Measurements from ENCODE around the gene CHN1.

CHN1 gene

DNA sequence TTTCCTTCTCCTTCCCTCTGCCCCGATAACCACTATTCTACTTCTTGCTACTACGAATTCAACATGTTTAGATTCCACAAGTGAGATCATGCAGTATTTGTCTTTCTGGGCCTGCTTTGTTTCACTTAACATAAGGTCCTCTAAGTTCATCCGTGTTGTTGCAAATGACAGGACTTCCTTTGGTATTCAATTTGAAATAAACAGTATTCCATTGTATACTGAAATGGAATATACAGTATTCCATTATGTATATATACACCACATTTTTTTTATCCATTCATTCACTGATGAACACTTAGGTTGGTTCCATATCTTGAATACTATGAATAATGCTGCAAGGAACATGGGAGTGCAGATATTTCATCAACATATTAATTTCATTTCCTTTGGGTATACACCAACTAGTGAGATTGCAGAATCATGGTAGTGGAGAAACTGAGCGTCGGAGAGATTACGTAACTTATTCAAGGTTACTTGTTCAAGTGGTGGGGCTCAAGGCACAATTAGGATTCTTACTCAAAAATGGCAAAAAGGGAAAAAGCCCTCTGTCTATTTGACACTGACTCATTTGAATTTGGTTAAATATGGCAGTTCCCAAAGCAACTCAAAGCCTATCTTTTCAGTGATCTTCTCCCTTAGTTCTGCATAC is 85.1 kb downstream of the CHN1 start:
- CTCF ChIA-PET, result interaction anchor here (1.6 kb wide), 1 partner anchor 149 kb away, joined by 4 read pairs; no protein-coding TSS in a partner anchor
- POLR2A ChIA-PET, result no interaction called here
- DNase-seq (ENCODE audit: low read depth, low spot score), result no peak
- no peak for TF ChIP-seq CTCF (IDR thresholded peaks at IDR 0.05; ENCODE audit: insufficient read depth, low read length, missing control alignments)
- H3K4me3 ChIP-seq (ENCODE audit: low read depth, low read length), result no peak overlapping the region

DNA sequence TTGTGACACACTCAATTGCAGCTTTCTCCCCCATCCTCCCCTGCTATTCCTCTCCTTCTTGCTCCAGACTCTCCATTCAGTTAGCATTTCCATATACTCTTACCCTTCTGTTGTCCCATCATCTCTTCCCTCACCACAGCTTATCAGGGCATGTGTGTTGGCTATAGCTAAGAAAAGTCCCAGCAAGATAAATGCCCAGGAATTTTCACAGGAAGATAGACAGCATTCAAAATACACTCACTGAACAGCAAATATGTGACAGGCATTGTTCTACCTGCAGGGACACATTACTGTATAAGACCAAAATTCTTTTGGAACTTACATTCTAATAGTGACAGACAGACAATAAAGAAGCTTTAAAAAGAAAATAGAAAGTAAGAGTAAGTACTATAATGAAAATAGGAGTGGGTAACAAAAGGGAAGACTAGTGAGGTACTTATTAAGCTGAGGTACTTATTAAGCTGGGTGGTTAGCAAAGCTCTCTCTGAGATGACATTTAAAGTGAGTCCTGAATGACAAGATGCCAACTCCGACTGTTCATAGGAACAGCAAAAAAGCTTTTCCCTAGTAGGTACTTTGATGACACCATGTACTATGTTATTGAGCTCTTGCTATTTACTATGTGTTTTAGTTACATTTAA is 86.2 kb downstream of the CHN1 start:
- POLR2A ChIA-PET, result no interaction called here
- CTCF ChIA-PET, result interaction anchor here (1.6 kb wide), 1 partner anchor 148 kb away, joined by 4 read pairs; no protein-coding TSS in a partner anchor
- H3K4me3 ChIP-seq (ENCODE audit: low read depth, low read length), result no peak overlapping the region
- TF ChIP-seq CTCF (IDR thresholded peaks at IDR 0.05; ENCODE audit: insufficient read depth, low read length, missing control alignments), result no peak
- DNase-seq (ENCODE audit: low read depth, low spot score), result no peak

DNA sequence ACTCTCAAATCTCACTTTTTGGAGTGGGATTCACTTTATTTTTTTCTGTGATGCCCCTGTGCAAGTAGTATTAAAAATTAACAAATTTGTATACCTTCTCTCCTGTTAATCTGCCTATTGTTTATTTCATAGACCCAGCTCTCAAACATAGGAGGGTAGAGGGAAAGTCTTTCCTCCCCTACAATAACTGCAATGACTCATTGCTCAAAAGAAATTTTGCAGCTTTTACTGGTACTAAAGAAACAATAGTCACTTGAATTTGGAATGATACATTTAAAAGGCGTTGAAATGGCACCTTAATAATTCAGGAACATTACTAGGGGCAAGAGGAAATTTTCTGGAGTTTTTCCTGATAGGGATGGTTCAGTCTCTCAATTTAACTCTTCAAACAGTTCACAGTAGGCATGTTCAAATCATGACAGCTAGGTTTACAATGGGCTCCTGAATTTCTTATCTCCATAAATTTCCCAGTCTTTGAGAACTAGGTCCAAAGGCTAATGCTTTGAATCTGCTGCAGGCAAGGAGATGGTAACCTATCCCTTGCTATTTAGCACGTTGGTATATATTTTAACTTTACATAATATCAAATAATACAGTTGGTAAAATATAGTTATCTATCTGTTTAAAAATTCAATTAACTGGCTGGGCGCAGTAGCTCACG is 88.8 kb downstream of the CHN1 start:
- no peak for TF ChIP-seq CTCF (IDR thresholded peaks at IDR 0.05; ENCODE audit: insufficient read depth, low read length, missing control alignments)
- no peak for DNase-seq (ENCODE audit: low read depth, low spot score)
- POLR2A ChIA-PET, result no interaction called here
- CTCF ChIA-PET, result interaction anchor here (0.8 to 1.4 kb wide), 2 partner anchors 13 to 68 kb away, joined by 3 read pairs; no protein-coding TSS in a partner anchor
- no peak overlapping the region for H3K4me3 ChIP-seq (ENCODE audit: low read depth, low read length)

DNA sequence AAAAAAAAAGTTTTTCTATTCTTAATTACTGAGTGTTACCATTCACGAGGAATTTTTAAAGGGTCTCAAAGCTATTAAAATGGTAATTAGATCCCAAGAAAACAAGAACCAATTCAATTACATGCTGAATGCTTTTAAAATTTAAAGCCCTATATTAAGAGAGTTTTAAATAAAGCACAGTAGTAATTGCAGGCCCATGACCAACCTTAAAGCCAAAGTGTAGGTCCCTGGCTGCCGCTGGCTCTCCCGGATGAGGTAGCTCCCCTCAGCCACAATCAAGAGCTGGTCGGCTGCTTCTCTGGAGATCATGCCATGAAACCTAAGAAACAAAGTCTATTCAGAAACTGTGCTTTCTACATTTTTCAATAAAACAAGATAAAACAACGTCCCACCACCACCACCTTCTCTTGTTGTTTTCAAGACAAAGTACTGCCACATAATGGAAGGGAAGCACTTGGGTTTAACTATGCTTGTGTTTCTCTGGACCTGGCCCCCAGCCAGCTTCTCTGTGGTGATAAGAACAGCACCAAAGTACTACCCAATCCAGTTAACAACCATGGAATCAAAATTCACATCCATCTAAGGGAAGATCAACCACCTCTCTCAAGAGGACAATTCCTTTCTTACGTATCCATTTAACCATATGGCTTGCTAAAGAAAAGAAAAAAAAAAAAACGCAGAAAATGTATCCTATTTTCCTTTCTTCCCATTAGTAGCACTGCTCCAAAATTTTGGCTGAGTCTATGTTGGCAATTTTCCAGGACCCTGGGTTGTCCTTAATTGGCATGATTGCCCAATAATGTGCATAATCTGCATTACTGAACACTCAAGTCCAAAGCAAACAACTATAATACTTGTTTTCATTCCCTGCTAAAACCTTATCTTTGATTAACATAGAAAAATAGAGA is 90.1 kb downstream of the CHN1 start:
- CTCF ChIA-PET, result interaction anchor here (1.3 to 1.4 kb wide), 2 partner anchors 69 to 144 kb away, joined by 3 read pairs; no protein-coding TSS in a partner anchor
- TF ChIP-seq CTCF (IDR thresholded peaks at IDR 0.05; ENCODE audit: insufficient read depth, low read length, missing control alignments), result no peak
- no peak for DNase-seq (ENCODE audit: low read depth, low spot score)
- no peak overlapping the region for H3K4me3 ChIP-seq (ENCODE audit: low read depth, low read length)
- POLR2A ChIA-PET, result no interaction called here

GRCh38 chr2:174908284-174908683 is 96.9 kb downstream of the CHN1 start:
- no peak for DNase-seq (ENCODE audit: low read depth, low spot score)
- no peak overlapping the region for H3K4me3 ChIP-seq (ENCODE audit: low read depth, low read length)
- no peak for TF ChIP-seq CTCF (IDR thresholded peaks at IDR 0.05; ENCODE audit: insufficient read depth, low read length, missing control alignments)
- ChIA-PET POLR2A (interaction anchor here (0.7 kb wide), 1 partner anchor 101 kb away, joined by 3 read pairs; no protein-coding TSS in a partner anchor), CTCF (no interaction called here)
